HG02610 (cell line): ENCODE measurements around the gene MTHFD1L.
"Not testable (repeated sequence)": the region's sequence is repeated elsewhere in the genome, so short reads cannot be mapped to it uniquely, and the experiment has no call there.

Experiments
- ATAC-seq: cut with Tn5 transposase; IDR thresholded peaks from one replicate; pipeline ENCODE4 v1.9.1; 2021; ENCODE audit warnings: mild to moderate bottlenecking, moderate library complexity; ENCODE audit not compliant: unreplicated experiment

The MTHFD1L gene

DNA sequence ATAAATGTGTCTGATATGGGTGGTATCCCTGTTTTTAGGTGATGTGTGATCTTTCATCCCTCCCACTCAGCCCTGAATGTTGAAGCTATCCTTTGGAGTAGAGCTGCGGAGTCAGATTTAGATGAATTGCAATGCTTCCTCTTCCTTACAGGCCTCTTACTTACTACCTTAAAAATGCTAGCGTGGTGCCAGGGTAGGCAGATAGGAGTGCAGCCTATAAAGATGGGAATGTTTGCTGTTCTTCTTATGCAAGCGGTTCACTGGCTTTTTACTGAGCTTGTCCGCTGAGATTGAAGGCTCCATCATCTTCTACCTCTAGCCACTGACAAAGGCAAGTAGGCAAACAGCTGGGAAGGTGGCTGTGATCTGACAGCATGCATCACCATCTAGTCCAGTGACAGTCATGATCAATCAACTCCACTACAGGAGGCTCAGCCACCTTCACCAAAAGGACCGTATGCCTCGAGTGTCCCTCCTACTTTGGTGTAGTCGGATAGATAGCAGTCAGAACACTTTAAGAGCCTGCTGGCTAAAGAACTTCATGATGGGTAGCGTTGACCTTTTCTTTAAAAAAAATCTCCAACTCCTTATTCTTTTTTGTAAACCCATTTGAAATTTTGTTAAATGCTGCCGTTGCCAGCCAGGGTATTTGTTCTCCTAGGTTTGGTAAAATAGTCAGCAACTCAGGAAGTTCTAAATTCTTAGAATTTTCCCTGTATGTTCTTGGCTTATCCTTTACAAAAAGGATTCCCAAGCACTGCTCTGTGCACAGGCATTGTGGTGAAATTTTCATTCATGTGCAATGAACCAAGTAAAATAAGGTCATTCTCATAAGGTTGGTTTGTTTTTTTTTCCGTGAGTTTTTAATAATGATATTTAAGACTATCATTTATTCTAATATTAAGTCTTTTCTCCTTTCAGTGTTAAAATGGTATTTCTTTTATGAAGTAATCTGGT, 169.6 kb downstream of the MTHFD1L start:
- no peak for ATAC-seq

DNA sequence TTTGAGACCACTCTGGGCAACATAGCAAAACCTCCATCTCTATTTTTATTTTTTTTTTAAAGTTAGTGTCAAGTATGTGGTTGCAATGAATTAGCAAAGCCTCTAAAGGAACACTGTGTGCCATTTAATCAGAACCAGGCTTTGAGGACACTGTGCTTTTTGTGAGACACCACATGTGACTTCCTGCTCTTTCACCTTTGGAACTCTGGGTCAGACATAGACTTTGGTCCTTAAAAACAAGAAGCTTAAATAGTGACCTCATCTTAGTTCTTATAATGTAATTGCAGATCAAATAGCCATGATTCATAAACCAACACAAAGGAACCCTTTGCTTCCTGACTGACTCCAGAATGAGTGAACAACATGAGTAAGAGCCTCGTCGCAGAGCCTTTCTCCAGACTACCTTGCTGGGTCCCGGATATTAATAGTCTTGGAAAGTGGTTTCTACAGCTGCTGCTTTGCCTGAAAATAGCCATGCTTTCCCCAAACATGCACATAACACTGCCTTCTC, 170.8 kb downstream of the MTHFD1L start:
- not testable (repeated sequence) for ATAC-seq

DNA sequence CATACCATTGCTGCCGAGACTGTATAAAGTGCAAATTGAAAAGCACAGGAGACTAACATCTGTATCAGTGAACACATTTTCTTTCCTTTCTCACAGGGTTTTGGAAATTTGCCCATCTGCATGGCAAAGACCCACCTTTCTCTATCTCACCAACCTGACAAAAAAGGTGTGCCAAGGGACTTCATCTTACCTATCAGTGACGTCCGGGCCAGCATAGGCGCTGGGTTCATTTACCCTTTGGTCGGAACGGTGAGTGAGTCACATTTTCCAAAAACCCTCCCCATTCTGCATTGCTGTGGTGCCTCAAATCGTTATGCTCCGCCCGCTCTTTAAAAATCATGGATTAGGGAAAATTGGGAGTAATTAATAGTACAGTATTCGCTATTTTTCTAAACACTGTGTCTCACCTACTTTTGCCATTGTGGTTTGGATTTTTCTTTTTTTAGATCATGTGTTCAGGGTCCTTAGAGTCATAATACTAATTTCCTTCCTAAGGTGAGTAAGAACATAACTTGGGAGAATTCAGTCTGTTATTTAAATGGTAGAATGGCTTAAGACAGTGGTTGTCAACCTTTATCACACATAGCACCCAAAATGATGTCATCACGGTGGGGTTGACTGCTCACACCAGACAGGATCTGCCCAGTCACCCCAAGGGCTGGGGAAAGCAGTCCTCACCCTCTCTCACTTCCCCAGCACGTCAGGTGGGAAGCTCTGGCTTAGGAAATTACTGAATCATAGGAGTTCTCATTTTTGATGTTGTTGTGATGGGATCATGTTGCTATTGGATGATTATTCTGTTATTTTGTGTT, 171.6 kb downstream of the MTHFD1L start:
- ATAC-seq, result no peak

DNA sequence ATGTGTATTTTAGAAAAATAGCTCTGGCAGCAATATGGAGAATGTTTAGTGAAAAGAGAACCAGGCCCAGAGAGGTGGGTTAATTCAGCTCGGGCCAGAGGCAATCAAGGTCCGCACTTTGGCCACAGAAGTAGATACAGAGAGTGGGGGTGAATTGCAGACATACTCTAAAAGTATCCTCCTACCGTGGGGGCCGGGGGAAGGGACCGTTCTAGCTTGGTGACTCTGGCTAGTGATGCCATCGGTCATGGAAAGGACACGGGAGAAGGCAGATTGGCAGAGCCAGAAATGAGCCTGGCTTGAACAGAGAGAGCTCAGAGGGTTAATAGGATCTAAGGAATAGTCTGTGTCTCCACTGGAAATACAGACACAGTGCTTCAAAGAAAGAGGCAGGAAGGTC, 173.1 kb downstream of the MTHFD1L start:
- ATAC-seq, result no peak

DNA sequence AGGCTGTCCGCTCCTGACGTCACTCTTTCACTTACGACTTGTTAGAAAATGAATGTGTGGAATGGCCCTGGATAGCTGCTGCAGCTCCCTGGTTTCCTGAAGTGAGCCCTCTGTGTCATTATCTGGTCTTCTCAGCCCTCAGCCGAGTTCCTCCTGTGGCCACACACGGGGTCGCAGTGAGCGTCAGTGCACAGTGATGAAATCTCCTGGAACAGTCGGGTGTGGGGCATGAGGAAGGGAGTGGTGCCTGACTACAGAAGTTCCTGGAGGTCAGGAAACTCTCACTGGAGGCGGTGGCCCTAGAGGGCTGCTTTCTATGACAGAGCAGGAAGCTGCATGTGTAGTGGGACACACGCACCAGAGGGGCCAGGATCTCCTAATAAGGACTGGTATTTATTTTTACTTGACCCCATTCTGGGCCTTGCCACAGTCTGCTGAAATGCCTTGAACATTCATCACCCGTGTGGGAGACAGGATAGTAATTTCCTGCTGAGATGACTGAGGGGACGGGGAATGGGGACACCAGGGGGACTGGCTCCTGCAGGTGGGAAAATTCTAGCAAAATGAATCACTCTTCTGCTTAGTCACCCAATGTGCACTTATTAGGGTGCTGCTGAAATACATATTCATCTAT, 175.5 kb downstream of the MTHFD1L start:
- not testable (repeated sequence) for ATAC-seq

DNA sequence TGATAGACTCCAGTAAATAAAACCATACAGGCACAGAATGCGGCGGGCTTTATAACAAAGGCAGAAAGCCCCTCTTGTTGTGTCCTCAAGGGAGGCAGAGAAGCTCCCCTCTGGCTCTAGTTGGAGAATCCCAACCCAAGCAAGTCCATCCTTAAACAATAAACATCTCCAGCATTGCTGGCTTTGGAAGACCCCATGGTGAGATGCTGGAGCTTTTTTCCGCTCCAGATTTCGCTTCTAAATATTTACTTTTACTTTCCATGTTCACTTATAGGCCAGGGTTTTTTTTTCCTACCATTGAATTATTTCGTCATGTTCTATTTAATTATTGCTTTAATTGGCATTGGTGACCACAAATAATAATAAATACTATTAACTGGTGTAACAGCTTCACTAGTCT, 176.2 kb downstream of the MTHFD1L start:
- no peak for ATAC-seq

DNA sequence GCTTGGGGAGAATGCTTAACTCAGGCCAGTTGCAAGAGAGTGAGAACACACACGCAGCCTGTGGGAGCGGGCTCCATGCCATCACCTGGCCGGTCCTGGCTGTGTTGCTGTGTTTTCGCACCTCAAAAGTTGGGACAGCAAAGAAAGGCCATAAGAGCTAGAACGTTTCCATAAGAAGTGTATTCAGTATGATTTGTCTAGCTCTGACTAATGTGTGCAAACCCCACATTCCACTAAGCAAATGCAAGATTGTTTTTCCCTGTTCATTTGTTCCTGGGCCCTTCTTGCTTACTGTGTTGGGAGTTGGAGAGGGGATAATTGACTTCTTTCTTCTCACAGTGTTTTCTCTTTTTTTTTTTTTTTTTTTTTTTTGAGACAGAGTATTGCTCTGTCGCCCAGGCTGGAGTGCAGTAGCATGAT, 177.4 kb downstream of the MTHFD1L start:
- not testable (repeated sequence) for ATAC-seq

DNA sequence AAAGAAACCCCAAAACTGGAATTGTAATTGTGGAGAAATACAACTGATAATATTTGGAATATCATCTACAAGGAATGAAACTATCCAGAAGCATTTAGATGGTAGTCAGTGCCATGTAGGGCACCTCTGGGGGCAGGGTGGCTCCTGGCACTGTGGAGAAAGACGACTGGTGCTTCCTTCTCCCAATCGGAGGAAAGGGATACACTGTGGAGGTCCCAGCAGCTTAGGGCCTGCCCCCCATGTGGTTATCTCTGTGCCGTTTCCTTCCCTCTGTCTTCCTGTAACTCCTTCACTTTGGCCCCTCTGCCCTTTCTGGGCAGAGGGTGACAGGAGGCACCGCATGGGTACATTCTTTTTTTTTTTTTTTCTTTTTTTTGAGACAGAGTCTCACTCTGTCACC, 178.4 kb downstream of the MTHFD1L start:
- no peak for ATAC-seq

DNA sequence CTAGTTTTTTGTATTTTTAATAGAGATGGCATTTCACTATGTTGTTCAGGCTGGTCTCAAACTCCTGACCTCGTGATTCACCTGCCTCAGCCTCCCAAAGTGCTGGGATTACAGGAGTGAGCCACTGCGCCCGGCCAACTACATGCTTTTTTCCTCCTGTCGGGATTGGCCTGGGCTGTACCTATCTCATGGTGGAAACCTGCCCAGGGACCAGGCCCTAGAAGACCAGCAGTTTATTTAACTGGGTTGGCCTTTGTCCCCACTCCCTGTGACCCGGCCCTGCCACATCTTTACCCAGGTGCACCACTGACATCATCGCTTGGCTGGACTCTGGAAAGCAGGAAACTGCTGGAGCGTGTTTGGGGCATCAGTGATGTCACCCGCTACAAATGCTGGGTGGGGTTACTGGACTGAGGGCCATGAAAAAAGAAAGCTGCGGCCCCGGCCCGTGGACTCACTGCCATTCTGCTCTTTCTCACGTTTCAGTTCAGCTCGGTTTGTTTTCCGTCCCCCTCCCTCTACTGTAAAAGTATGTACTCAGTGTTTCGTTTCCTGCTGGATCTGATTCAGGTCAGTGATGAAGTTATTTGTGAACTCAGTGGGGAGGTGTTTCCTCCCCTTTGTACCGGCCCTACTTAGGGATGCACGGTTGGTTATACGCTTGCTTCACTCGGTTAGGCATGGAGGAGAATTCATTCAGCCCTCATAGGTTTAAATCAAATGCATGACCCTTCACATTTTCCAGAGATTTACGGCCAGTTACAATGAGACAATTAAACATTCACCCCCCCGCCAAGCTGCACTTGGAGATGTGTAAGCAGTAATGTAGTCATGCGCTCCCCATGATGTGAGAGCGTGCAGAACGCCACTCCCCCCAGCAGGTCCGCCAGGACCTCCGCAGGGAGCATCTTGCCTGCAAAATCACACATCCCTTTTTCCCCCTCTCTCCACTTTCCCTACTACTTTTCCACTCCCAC, 179.3 kb downstream of the MTHFD1L start:
- ATAC-seq, result peak; percentile 62

DNA sequence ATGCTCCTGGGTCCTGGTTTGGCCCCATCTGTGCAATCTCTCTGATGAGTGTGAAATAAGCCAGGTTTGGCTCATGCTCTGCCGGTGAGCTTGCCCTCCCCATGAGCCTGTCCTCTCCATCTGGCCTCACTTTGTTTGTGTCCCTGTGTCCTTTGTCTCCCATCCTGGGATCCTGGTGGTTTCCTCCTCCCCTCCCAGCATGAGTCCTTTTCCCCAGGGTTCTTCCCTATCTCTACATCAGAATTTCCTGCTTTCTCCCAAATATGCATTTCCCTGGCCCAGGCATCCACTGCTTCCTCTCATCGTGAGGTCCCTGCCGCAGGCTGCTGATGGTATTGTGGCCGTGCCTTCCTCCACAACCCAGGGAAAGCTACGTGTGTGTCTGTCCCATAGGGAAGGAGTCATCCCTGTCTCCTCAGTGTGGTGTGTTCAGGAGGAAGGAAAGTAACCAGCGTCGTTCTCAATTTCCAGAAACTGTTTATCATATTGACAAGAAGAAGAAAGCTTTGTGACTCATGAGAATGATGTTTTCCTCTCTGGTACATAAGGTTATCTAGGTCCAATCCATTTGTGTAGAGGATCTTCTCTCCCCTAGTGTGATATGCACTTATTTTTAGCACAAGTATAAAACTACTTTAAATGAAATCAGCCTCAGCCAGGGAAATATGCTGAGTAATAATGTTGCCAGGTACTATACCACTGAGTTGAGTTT, 180.2 kb downstream of the MTHFD1L start:
- ATAC-seq, result not testable (repeated sequence)

DNA sequence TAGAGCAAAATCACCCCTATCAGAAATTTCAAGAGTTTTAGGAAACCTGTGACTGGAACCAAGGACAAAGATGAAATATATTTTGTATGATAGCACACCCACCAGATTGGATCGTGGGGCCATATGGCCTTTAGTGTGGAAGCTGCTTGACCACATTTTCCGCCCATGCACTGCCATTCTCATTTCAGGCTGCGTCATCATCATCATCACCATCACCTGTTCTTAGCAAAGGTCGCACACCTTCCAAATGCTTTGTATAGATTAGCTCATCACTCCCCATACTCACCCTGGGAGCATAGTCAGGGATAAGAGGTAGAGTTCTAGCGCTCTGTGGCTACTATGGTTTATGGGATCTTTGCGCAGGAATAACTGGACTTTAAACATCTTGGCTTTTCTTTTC, 185.7 kb downstream of the MTHFD1L start:
- ATAC-seq, result no peak

DNA sequence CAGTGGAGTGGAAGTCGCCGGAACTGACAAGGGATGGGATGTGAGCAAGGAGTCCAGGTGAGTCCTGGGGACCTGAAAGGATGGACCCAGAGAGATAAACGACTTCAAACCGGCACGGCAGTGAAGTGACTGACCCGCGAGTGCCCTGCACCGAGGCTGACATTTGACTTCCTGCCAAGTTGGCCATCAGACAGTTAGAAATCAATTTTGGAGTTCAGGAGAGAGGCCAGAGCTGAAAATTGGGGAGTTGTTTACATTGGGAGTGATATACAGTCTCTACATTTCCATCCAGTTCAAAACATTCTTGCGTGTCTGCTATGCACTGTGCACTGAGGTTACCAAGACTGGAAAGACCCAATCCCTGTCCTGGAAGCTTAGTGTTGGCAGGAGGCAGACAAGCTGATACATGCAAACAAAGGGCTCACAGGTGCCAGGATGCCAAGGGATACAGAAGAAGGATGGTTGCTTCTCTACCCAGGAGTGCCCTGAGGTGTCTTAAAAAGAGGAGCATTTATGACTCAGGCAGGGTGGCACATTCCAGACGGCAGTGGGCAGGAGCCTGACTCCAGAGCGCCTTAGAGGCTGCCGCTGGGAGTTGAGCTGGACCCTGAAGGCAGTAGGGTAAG, 186.6 kb downstream of the MTHFD1L start:
- ATAC-seq, result no peak

DNA sequence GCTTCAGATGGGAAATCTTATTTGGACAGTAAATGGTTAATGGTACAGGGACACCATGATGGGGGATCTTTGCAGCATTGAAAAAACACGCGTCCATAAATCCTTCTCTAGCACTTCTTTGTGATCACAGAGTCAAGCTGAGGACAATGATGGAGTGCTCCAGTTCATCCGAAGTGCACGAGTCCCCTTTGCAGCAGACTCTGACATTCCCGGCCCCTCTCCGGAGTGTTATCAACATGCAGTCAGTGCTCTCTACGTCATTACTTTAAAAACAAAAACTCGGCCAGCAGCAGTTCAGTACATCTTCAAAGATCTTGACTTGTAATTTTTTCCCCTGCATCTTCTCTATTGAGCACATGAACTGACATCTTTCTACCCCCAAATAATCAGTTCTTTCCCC, 188.8 kb downstream of the MTHFD1L start:
- no peak for ATAC-seq

DNA sequence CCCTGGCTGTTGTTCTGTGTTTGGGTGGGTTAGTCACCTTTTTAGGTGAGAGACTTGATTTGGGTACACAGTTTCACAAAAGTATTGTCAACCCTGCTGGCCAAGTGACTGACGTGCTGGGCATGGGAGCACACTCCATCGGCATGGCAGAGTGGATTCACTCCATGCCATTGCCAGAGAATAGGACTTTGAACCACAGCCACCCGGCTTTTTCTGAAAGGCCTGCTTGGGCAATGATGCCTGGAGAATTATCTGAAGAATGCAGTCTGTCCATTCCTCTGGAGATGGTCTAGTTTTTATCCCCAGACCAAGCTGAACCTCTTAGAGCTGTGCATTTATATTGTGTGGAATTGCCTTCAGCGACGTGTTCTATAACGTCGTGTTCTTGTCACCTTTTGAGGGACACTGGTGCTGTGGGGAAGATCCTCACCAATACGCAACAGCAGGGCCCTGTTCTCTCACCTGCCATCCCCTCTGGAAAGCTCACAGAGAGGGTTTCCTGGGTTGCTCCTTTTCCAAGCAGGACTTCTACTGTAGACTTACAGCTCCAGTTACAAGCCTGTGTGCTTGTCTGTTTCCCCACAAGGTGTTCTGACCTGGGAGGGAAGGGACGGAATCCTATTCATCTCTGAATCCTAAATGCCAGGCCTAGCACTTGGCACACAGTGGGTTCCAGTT, 190.9 kb downstream of the MTHFD1L start:
- ATAC-seq, result no peak

DNA sequence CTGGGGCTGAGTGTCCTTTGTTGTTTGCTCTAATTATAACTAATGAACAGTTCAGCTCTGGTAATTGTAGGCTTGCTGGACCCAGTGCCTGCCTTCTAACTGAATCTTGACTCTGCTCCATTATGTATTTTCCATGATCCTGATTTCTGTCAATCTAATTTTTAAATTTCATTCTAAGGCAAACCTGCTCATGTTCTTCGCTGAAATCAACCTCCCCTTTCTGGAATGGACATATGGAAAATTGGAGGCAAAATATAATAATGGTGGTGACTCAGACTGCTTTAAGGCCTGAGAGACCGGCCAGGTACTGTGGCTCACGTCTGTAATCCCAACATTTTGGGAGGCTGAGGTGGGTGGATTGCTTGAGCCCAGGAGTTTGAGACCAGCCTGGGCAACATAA, 191.6 kb downstream of the MTHFD1L start:
- no peak for ATAC-seq

DNA sequence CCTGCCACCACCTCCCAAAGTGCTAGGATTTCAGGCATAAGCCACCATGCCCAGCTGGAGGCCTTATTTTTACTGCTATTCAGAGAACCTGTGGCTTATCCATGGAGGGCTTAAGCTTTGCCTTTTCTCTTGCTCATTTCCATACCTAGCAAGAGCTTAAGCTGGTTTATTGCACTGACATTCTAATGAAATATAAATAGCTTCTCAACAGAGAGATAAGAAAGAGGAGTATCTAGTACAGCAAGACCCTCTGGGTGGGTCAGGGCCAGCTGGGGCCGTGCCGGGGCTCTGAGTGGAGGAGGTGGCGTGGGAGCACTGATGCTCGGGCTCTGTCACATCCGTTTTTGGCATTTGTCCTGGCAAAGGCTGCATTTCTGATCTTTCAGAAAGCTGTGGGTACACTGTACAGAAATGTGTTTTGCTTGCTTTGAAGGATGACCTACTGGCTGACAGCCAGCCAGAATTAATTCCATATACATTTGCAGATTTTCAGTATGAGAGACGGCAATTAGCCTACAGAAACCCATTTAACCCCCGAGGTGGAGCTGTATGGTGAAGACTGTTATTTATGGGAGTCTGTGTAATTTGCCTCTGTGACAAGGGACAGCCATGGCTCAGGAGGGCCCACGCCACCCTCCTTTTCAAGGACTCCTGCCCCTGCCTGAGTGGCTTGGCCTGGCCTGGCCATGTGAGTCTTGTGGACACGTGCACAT, 192.7 kb downstream of the MTHFD1L start:
- ATAC-seq, result no peak

DNA sequence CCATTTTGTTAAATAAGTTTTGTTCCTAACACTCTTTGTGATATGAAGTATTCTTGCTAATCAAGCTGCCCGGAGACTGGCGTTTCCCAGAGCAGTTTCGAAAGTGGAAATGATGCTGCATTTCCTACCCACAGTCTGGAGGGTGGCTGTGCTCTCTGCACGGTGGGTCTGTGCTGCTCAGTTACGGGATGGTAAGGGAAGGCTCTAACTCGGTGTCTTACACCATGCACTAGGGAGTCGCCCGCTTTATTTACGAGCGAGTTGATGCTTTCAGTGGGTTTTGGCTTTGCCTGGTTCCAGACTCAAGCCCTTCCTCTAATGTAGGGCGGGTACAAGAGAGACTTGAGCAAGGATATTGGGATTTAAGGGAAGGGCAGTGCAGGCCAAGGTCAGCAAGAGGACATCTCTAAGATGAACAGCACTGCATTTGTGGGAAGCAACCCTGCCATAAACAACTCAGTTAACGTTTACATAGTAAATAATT, 194.2 kb downstream of the MTHFD1L start:
- ATAC-seq, result no peak
